ENCODE data around the gene H6PD.
"Not testable (repeated sequence)": the region's sequence is repeated elsewhere in the genome, so short reads cannot be mapped to it uniquely, and the experiment has no call there.

Gene H6PD

DNA sequence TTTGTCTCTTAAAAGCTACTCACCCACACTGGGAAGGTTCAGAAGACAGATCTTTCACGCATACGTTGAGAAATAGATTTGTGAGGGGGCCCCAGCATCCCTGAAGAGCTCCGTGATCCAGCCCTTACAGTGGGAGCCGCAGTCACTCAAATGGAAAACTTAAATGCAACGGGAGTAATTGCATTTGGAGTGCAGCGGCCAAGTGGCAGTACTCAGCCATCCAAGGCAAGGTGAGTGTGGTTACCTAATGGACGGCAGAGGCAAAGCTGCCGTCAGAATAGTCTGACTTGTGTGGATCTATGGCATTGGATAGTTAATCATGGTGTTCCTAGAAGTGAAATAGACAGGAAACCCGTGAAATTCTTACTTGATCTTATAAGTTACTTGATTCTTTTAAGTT, 63.3 kb downstream of the H6PD start:
- no peak overlapping the region for H3K18ac ChIP-seq (ENCODE audit: low read depth in 1 of 2, low read length in 2 of 2)
- H2AK5ac ChIP-seq (ENCODE audit: low read length, severe bottlenecking), result no peak overlapping the region
- H2BK5ac ChIP-seq (ENCODE audit: low read depth, low read length, poor library complexity, severe bottlenecking), result no peak overlapping the region
- 89% methylated on average over 8 of the region's 9 CpGs for WGBS
- no peak overlapping the region for H4K91ac ChIP-seq (ENCODE audit: low read length)
- no peak overlapping the region for H2AFZ ChIP-seq (ENCODE audit: low read depth, low read length)
- no peaks in the 10 kb centered on the region for H3K79me1 ChIP-seq (replicated peaks; ENCODE audit: low read length, poor library complexity, severe bottlenecking)
- peaks cover 25 to 48% of the 10 kb centered on the region in 2 experiments for H3K36me3 ChIP-seq (ENCODE audit: control insufficient read depth in 1 of 2, insufficient read depth in 2 of 2, low read depth in 1 of 2, low read length in 2 of 2)
- no peak overlapping the region for H4K8ac ChIP-seq (ENCODE audit: low read length)
- H2BK12ac ChIP-seq (ENCODE audit: low read length in 2 of 2), result no peak overlapping the region
- H3K4me2 ChIP-seq (ENCODE audit: low read length, poor library complexity, severe bottlenecking), result no peak overlapping the region
- no peak overlapping the region for H3K14ac ChIP-seq (ENCODE audit: low read length in 2 of 2)
- H2BK15ac ChIP-seq (ENCODE audit: low read depth, poor library complexity, severe bottlenecking), result no peak overlapping the region
- no peak overlapping the region for H3K4me3 ChIP-seq (ENCODE audit: insufficient read depth in 1 of 2, low read depth in 1 of 2, low read length in 2 of 2)
- H3K23ac ChIP-seq (ENCODE audit: low read length in 2 of 2), result no peak overlapping the region
- H3K4ac ChIP-seq (ENCODE audit: low read depth in 1 of 2, low read length in 2 of 2), result no peak overlapping the region
- H3K4me1 ChIP-seq (ENCODE audit: control insufficient read depth, insufficient read depth, low read depth, low read length), result peaks cover 34% of the 10 kb centered on the region
- H3K9ac ChIP-seq (ENCODE audit: low read length), result no peak overlapping the region
- DNase-seq, result no peak
- no peaks in the 10 kb centered on the region for H3K27me3 ChIP-seq (ENCODE audit: control insufficient read depth in 1 of 2, insufficient read depth in 1 of 2, low read length in 2 of 2)
- H3K27ac ChIP-seq (ENCODE audit: low read length, poor library complexity, severe bottlenecking), result no peak overlapping the region
- no peak overlapping the region for H2BK120ac ChIP-seq (ENCODE audit: low read depth, low read length)
- no peaks in the 10 kb centered on the region for H3K9me3 ChIP-seq (ENCODE audit: control insufficient read depth, low read length)

DNA sequence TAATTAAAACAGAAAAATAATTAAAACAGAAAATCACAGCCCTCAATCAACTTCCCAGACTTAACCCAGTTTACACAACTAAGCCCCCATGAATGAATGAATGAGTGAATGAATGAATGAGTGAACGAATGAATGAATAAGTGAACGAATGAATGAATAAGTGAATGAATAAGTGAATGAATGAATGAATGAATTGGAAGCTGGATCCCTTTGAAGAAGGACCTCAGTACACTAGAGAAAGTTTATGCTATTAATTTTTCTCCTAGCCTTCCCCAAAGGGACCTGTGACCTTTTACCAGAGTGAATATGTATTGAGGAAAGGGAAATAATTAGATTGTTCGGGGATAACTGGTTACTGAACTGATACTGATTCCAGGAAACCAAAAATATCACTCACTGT, 63.7 kb downstream of the H6PD start:
- no peak overlapping the region for H4K8ac ChIP-seq (ENCODE audit: low read length)
- no peak overlapping the region for H3K23ac ChIP-seq (ENCODE audit: low read length in 2 of 2)
- no peak overlapping the region for H3K18ac ChIP-seq (ENCODE audit: low read depth in 1 of 2, low read length in 2 of 2)
- H3K9me3 ChIP-seq (ENCODE audit: control insufficient read depth, low read length), result no peaks in the 10 kb centered on the region
- H3K27ac ChIP-seq (ENCODE audit: low read length, poor library complexity, severe bottlenecking), result no peak overlapping the region
- H2BK12ac ChIP-seq (ENCODE audit: low read length in 2 of 2), result no peak overlapping the region
- H3K9ac ChIP-seq (ENCODE audit: low read length), result no peak overlapping the region
- H2BK15ac ChIP-seq (ENCODE audit: low read depth, poor library complexity, severe bottlenecking), result no peak overlapping the region
- H3K79me1 ChIP-seq (replicated peaks; ENCODE audit: low read length, poor library complexity, severe bottlenecking), result no peaks in the 10 kb centered on the region
- no peak overlapping the region for H4K91ac ChIP-seq (ENCODE audit: low read length)
- H2BK120ac ChIP-seq (ENCODE audit: low read depth, low read length), result no peak overlapping the region
- no peak overlapping the region for H3K14ac ChIP-seq (ENCODE audit: low read length in 2 of 2)
- H2AK5ac ChIP-seq (ENCODE audit: low read length, severe bottlenecking), result no peak overlapping the region
- no peak overlapping the region for H3K4me2 ChIP-seq (ENCODE audit: low read length, poor library complexity, severe bottlenecking)
- DNase-seq, result no peak
- H3K27me3 ChIP-seq (ENCODE audit: control insufficient read depth in 1 of 2, insufficient read depth in 1 of 2, low read length in 2 of 2), result no peaks in the 10 kb centered on the region
- peaks cover 25 to 48% of the 10 kb centered on the region in 2 experiments for H3K36me3 ChIP-seq (ENCODE audit: control insufficient read depth in 1 of 2, insufficient read depth in 2 of 2, low read depth in 1 of 2, low read length in 2 of 2)
- no peak overlapping the region for H2BK5ac ChIP-seq (ENCODE audit: low read depth, low read length, poor library complexity, severe bottlenecking)
- H3K4me3 ChIP-seq (ENCODE audit: insufficient read depth in 1 of 2, low read depth in 1 of 2, low read length in 2 of 2), result no peak overlapping the region
- H3K4me1 ChIP-seq (ENCODE audit: control insufficient read depth, insufficient read depth, low read depth, low read length), result peaks cover 35% of the 10 kb centered on the region
- no peak overlapping the region for H3K4ac ChIP-seq (ENCODE audit: low read depth in 1 of 2, low read length in 2 of 2)
- 63% methylated on average over 2 of the region's 3 CpGs for WGBS
- no peak overlapping the region for H2AFZ ChIP-seq (ENCODE audit: low read depth, low read length)

- peaks cover 40% of the 10 kb centered on the region for H3K4me1 ChIP-seq (ENCODE audit: control insufficient read depth, insufficient read depth, low read depth, low read length)
- peak; percentile 56 for DNase-seq
- not testable (repeated sequence) for H3K23ac ChIP-seq (ENCODE audit: low read length in 2 of 2); H3K9me3 ChIP-seq (ENCODE audit: control insufficient read depth, low read length); H2BK12ac ChIP-seq (ENCODE audit: low read length in 2 of 2); H2BK120ac ChIP-seq (ENCODE audit: low read depth, low read length); H3K27me3 ChIP-seq (ENCODE audit: control insufficient read depth in 1 of 2, insufficient read depth in 1 of 2, low read length in 2 of 2); H3K14ac ChIP-seq (ENCODE audit: low read length in 2 of 2); H3K4me2 ChIP-seq (ENCODE audit: low read length, poor library complexity, severe bottlenecking); H3K79me1 ChIP-seq (replicated peaks; ENCODE audit: low read length, poor library complexity, severe bottlenecking); H2AFZ ChIP-seq (ENCODE audit: low read depth, low read length); H2BK5ac ChIP-seq (ENCODE audit: low read depth, low read length, poor library complexity, severe bottlenecking)
- peak overlapping the region; percentile 15 for H3K27ac ChIP-seq (ENCODE audit: low read length, poor library complexity, severe bottlenecking)
- peaks cover 27 to 58% of the 10 kb centered on the region in 2 experiments for H3K36me3 ChIP-seq (ENCODE audit: control insufficient read depth in 1 of 2, insufficient read depth in 2 of 2, low read depth in 1 of 2, low read length in 2 of 2)
- H2AK5ac ChIP-seq (ENCODE audit: low read length, severe bottlenecking), result peak overlapping the region; percentile 20
- H4K8ac ChIP-seq (ENCODE audit: low read length), result peak overlapping the region; percentile 66
- H4K91ac ChIP-seq (ENCODE audit: low read length), result peak overlapping the region; percentile 27
- peak overlapping the region; percentile 37 for H2BK15ac ChIP-seq (ENCODE audit: low read depth, poor library complexity, severe bottlenecking)
- H3K4me3 ChIP-seq (ENCODE audit: insufficient read depth in 1 of 2, low read depth in 1 of 2, low read length in 2 of 2), result peak overlapping the region in 1 of 2 experiments; percentile 25
- H3K4ac ChIP-seq (ENCODE audit: low read depth in 1 of 2, low read length in 2 of 2), result peak overlapping the region in 1 of 2 experiments; percentile 32
- H3K9ac ChIP-seq (ENCODE audit: low read length), result peak overlapping the region; percentile 52
- 71% methylated on average over 11 of the region's 16 CpGs for WGBS
- peak overlapping the region in 1 of 2 experiments; percentile 74 for H3K18ac ChIP-seq (ENCODE audit: low read depth in 1 of 2, low read length in 2 of 2)
Observed at GRCh38 chr1:9299571-9300541, 65.3 kb downstream of the H6PD start.

DNA sequence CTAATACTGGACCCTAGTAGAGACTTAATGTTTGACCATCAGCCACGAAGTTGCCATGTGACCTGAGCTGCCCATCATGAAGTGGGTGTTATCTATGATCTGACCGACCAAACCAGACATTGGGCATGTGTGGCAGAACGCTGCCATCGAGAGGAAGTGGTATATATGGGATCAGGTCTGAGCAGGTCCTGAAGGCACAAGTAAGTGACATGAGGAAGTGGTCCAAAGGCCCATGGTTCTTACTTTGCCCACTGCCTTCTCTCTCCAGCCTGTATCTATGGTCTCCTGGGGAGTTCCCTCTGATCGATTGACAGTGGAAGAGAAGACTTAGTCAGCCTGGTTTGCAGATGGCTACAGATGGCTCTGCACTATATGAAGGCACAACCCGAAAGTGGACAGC, 66.0 kb downstream of the H6PD start:
- Histone ChIP-seq H3K4ac (ENCODE audit: low read depth in 1 of 2, low read length in 2 of 2) (peak overlapping the region in 1 of 2 experiments; percentile 32), H3K27ac (ENCODE audit: low read length, poor library complexity, severe bottlenecking) (peak overlapping the region; percentile 15), H2BK15ac (ENCODE audit: low read depth, poor library complexity, severe bottlenecking) (no peak overlapping the region), H3K9me3 (ENCODE audit: control insufficient read depth, low read length) (no peaks in the 10 kb centered on the region), H3K4me2 (ENCODE audit: low read length, poor library complexity, severe bottlenecking) (no peak overlapping the region), H4K91ac (ENCODE audit: low read length) (peak overlapping the region; percentile 73), H3K36me3 (ENCODE audit: control insufficient read depth in 1 of 2, insufficient read depth in 2 of 2, low read depth in 1 of 2, low read length in 2 of 2) (peaks cover 33 to 62% of the 10 kb centered on the region in 2 experiments), H3K4me1 (ENCODE audit: control insufficient read depth, insufficient read depth, low read depth, low read length) (peaks cover 41% of the 10 kb centered on the region), H2AFZ (ENCODE audit: low read depth, low read length) (no peak overlapping the region), H3K4me3 (ENCODE audit: insufficient read depth in 1 of 2, low read depth in 1 of 2, low read length in 2 of 2) (peak overlapping the region in 1 of 2 experiments; percentile 25), H2AK5ac (ENCODE audit: low read length, severe bottlenecking) (peak overlapping the region; percentile 78), H3K14ac (ENCODE audit: low read length in 2 of 2) (no peak overlapping the region), H3K18ac (ENCODE audit: low read depth in 1 of 2, low read length in 2 of 2) (peak overlapping the region in 1 of 2 experiments; percentile 74), H2BK5ac (ENCODE audit: low read depth, low read length, poor library complexity, severe bottlenecking) (no peak overlapping the region), H3K27me3 (ENCODE audit: control insufficient read depth in 1 of 2, insufficient read depth in 1 of 2, low read length in 2 of 2) (no peaks in the 10 kb centered on the region), H3K79me1 (replicated peaks; ENCODE audit: low read length, poor library complexity, severe bottlenecking) (no peaks in the 10 kb centered on the region), H3K23ac (ENCODE audit: low read length in 2 of 2) (peak overlapping the region in 1 of 2 experiments; percentile 27), H2BK12ac (ENCODE audit: low read length in 2 of 2) (peak overlapping the region in 1 of 2 experiments; percentile 6), H3K9ac (ENCODE audit: low read length) (peak overlapping the region; percentile 16), H4K8ac (ENCODE audit: low read length) (peak overlapping the region; percentile 66), H2BK120ac (ENCODE audit: low read depth, low read length) (no peak overlapping the region)
- no peak for DNase-seq
- 93% methylated on average over 6 of the region's 6 CpGs for WGBS
